DOHH2 (cell line): Measurements from ENCODE around the gene ZBED5.

Experiments used
- H3F3A ChIP-seq: fragments of 200-600 bp; sonication (generic), shearing (Covaris generic); 2 replicates; pipeline ENCODE4 v1.6.0; 2016; ENCODE audit warnings: antibody characterized with exemption, mild to moderate bottlenecking; ENCODE audit not compliant: control insufficient read depth, insufficient read depth
- H3K27ac ChIP-seq: fragments of 200-600 bp; sonication (generic); 2 replicates; pipeline ENCODE4 v1.5.1; 2014; ENCODE audit warnings: low read depth, mild to moderate bottlenecking, low read length, moderate library complexity
- H3K27me3 ChIP-seq: fragments of 200-600 bp; sonication (generic); 2 replicates; pipeline ENCODE4 v1.6.1; 2014; ENCODE audit warnings: mild to moderate bottlenecking, low read length, mixed read lengths; ENCODE audit not compliant: control insufficient read depth
- H3K36me3 ChIP-seq: fragments of 200-600 bp; sonication (generic); 2 replicates; pipeline ENCODE4 v1.6.1; 2014; ENCODE audit warnings: mild to moderate bottlenecking, low read length, moderate library complexity, mixed read lengths; ENCODE audit not compliant: control insufficient read depth
- H3K4me1 ChIP-seq: fragments of 200-600 bp; sonication (generic); 2 replicates; pipeline ENCODE4 v1.6.1; 2014; ENCODE audit warnings: mild to moderate bottlenecking, low read length, mixed read lengths; ENCODE audit not compliant: control insufficient read depth
- H3K4me2 ChIP-seq: fragments of 200-600 bp; sonication (generic); 2 replicates; pipeline ENCODE4 v1.6.0; 2014; ENCODE audit warnings: mild to moderate bottlenecking, low read length, moderate library complexity
- H3K4me3 ChIP-seq: fragments of 200-600 bp; sonication (generic); 2 replicates; pipeline ENCODE4 v1.5.1; 2014; ENCODE audit warnings: mild to moderate bottlenecking, low read length, mixed read lengths
- H3K79me2 ChIP-seq: fragments of 200-600 bp; sonication (generic); 2 replicates; pipeline ENCODE4 v1.6.1; 2014; ENCODE audit warnings: mild to moderate bottlenecking, low read length, mixed read lengths; ENCODE audit not compliant: control insufficient read depth
- H3K9me2 ChIP-seq: fragments of 200-600 bp; sonication (generic); replicated peaks from 2 replicates; pipeline ENCODE4 v1.6.1; 2014; ENCODE audit warnings: mild to moderate bottlenecking, low read length, mixed read lengths; ENCODE audit not compliant: control insufficient read depth
- H3K9me3 ChIP-seq: fragments of 200-600 bp; sonication (generic); 2 replicates; pipeline ENCODE4 v1.6.1; 2014; ENCODE audit warnings: antibody characterized with exemption, low read length, mixed read lengths; ENCODE audit not compliant: control insufficient read depth, insufficient read depth
- H4K20me1 ChIP-seq: fragments of 200-600 bp; sonication (generic); 2 replicates; pipeline ENCODE4 v1.6.0; 2014; ENCODE audit warnings: low read depth, mild to moderate bottlenecking, antibody characterized with exemption, low read length, moderate library complexity; ENCODE audit not compliant: control insufficient read depth, insufficient read depth
- CTCF ChIP-seq: fragments of 200-600 bp; sonication (generic); IDR thresholded peaks from one replicate; pipeline ENCODE4 v1.5.1; 2014; ENCODE audit warnings: antibody characterized with exemption, mild to moderate bottlenecking, low read depth, low read length; ENCODE audit not compliant: poor library complexity, severe bottlenecking
- EZH2phosphoT487 ChIP-seq: fragments of 200-600 bp; sonication (generic); IDR thresholded peaks from 2 replicates; pipeline ENCODE4 v1.6.1; 2017; ENCODE audit warnings: borderline replicate concordance, mild to moderate bottlenecking, antibody characterized with exemption, low read length, moderate library complexity, mixed read lengths

Gene ZBED5

DNA sequence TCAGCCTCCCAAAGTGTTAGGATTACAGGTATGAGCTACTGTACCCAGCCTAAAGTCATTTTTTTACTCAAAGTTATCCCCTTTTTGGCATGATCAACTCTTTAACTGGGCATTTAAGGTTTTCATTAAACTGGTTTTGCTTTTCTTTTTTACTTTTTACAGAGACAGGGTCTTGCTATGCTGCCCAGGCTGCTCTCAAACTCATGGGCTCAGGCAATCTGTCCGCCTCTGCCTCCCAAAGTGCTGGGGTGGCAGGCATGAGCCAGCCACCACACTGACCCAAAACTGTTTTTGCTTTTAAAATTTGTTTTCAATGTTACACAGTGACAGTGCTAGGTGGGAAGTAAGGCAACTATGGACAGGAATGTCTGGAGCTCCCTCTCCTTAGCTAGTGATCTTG lies 3.9 kb upstream of the ZBED5 start:
- Histone ChIP-seq H3K9me3 (no peaks in the 10 kb centered on the region), H3K9me2 (no peaks in the 10 kb centered on the region), H3K27ac (no peak overlapping the region), H3K27me3 (no peaks in the 10 kb centered on the region), H4K20me1 (no peaks in the 10 kb centered on the region), H3F3A (peaks cover 16% of the 10 kb centered on the region), H3K4me3 (no peak overlapping the region), H3K4me2 (no peak overlapping the region), H3K79me2 (peaks cover 35% of the 10 kb centered on the region), H3K4me1 (peaks cover 21% of the 10 kb centered on the region), H3K36me3 (peaks cover 16% of the 10 kb centered on the region)
- no peak for TF ChIP-seq CTCF
- no peak for TF ChIP-seq EZH2phosphoT487

DNA sequence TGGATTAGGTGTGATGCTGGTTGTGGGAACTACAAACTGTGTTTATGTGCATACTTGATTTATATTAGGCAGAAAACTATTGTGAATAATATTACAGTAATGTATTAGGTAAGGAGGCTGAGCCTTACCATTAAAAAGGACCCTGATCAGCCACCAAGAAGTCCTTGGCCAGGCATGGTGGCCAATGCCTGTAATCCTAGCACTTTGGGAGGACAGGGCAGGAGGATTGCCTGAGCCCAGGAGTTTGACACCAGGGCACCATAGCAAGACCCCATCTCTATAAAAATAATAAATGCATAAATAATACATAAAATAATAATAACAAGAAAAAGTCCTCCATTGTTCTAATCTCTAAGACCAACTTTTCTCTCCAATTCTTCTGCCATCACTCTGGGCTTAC lies 3.2 kb upstream of the ZBED5 start:
- no peaks in the 10 kb centered on the region for H4K20me1 ChIP-seq
- no peaks in the 10 kb centered on the region for H3K27me3 ChIP-seq
- no peak overlapping the region for H3K27ac ChIP-seq
- no peak overlapping the region for H3K4me3 ChIP-seq
- H3F3A ChIP-seq = peaks cover 16% of the 10 kb centered on the region
- TF ChIP-seq EZH2phosphoT487 (no peak), CTCF (no peak)
- H3K79me2 ChIP-seq = peaks cover 42% of the 10 kb centered on the region
- H3K4me1 ChIP-seq = peaks cover 29% of the 10 kb centered on the region
- H3K9me3 ChIP-seq = no peaks in the 10 kb centered on the region
- H3K36me3 ChIP-seq = peaks cover 24% of the 10 kb centered on the region
- no peaks in the 10 kb centered on the region for H3K9me2 ChIP-seq
- H3K4me2 ChIP-seq = no peak overlapping the region

GRCh38 chr11:10858439-10859325 lies 829 bp upstream of the ZBED5 start:
- Histone ChIP-seq H3K4me1 (peaks cover 38% of the 10 kb centered on the region), H3K4me3 (peak overlapping the region; percentile 99), H4K20me1 (no peaks in the 10 kb centered on the region), H3K36me3 (peaks cover 47% of the 10 kb centered on the region), H3K9me3 (no peaks in the 10 kb centered on the region), H3K9me2 (no peaks in the 10 kb centered on the region), H3K4me2 (peak overlapping the region; percentile 90), H3K27me3 (no peaks in the 10 kb centered on the region), H3F3A (0 out of 2 replicates have a peak, but pooled peaks cover 4% of the 10 kb centered on the region), H3K27ac (peak overlapping the region; percentile 85), H3K79me2 (peaks cover 65% of the 10 kb centered on the region)
- TF ChIP-seq EZH2phosphoT487 (no peak), CTCF (peak; percentile 17)
